Medulla oblongata (tissue), 1 donor: Measurements from ENCODE around the gene TSR1.
A peak's percentile ranks its signal among the peaks of the same experiment; 100 is the strongest.

Experiments used
- DNase-seq: peaks from one replicate; pipeline ENCODE4 v3.0.0-alpha.2; 2015; ENCODE audit errors: extremely low spot score

Gene TSR1

GRCh38 chr17:2369039-2369438 lies 32.8 kb upstream of the TSR1 start:
- no peak for DNase-seq

- DNase-seq, result no peak
These were observed 32.1 kb upstream of the TSR1 start for GRCh38 chr17:2368359-2368758.

GRCh38 chr17:2366747-2367494 lies 30.7 kb upstream of the TSR1 start:
- no peak for DNase-seq

- DNase-seq, result no peak
These were observed 28.9 kb upstream of the TSR1 start for GRCh38 chr17:2365132-2365531.

DNA sequence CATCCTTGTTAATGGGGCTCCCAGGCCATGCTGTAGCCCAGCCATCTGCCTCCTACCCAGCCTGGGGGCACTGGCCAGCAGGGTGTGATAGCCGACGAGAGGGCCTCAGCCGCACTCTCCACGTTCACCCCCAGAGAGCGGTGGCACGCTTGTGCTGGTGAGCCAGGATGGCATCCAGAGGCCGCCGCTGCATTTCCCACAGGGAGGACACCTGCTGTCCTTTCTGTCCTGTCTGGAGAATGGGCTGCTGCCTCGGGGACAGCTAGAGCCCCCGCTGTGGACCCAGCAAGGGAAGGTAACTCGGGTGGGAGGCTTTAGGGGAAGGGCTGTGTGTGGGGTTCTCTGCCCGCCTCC lies 28.5 kb upstream of the TSR1 start:
- DNase-seq, result no peak

DNA sequence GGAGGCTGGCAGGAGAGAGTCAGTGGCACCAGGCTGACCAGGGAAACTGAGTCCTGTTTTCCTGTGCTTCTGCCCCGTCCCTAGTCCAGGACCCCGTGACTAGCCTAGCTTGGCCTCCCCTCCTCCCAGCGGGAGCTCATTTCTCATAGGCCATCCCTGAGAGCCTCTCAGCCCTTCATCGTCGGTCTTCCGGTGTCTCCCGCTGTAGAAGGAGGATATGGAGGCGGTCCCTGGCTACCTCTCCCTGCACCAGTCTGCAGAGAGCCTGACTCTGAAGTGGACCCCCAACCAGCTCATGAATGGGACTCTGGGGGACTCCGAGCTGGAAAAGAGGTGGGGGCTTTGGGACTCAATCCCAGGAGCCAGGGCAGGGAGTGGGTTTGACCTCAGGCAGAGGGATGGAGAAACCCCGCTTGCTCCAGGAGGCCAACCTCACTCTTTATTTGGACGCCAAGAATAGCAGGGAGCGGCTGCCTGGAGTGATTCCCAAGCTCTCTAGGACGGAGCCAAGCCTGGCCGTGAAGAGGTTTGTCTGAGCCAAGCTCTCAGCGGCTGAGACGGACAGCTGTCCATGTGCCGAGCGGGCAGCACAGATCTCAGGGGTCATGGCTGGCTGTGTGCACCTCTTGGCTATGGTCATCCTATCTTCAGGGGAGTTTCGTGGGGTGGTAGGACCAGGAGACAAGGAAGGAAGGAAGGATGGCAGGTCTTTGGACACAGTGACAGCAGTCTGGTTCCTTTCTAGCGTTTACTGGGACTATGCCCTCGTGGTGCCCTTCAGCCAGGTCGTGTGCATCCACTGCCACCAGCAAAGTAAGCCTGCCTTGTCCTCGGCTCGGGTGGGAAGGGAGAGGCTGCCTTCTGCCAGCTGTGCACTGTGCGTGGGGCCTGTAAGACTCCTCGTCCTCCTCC lies 27.9 kb upstream of the TSR1 start:
- peak; percentile 40 for DNase-seq

- DNase-seq, result no peak
These were observed 27.1 kb upstream of the TSR1 start for GRCh38 chr17:2363318-2363717.

- DNase-seq, result no peak
These were observed 26.6 kb upstream of the TSR1 start for GRCh38 chr17:2362881-2363280.

DNA sequence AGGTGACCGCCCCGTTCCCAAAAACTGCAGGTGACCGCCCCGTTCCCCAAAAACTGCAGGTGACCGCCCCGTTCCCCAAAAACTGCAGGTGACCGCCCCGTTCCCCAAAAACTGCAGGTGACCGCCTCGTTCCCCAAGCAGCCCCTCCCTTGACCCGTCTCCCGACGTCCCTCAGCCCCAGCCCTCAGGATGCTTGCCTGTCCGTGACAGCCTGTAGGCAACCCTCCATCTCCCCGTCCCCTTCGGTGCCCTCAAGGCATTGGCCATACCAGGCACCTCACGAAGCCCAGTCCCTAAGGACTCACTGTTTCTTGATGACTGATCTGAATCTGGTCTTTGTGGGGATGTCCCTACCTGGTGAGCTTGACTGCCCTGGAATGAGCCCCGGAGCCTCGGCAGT lies 26.2 kb upstream of the TSR1 start:
- no peak for DNase-seq

GRCh38 chr17:2362016-2362415 lies 25.8 kb upstream of the TSR1 start:
- DNase-seq, result no peak

DNA sequence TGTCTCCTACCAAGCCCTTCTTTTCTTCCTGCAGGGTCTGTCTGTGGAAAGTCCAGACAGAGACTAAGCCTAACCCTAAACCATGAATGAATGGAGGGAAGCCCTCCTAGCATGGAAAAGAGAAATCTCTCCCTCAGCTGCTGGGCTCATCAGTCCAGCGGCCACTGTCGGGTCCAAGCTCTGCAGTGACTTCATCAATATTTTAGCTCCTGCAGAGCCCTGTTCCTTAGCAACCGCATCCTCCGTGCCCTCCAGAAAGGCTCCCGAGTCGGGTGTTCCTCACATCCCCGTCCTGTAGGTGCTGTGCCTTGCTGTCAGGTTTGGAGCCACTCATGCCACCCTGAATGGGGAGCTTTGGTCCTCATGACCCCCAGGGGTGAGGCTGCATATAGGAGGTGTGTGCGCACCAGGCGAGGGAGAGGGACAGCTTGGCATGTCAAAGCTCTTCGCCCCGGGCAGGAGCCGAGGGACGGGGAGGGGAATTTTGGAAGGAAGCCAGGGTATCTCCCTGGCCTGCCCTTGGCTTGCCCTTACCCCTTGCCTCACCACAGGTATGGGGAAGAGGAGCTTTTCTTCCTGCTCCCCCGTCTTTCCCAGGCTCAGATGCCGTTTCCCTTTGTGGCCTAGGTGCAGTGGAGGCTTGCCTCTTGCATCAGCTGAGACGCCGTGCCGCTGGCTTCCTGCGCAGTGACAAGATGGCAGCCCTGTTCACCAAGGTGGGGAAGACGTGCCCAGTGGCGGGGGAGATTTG lies 24.9 kb upstream of the TSR1 start:
- no peak for DNase-seq

DNA sequence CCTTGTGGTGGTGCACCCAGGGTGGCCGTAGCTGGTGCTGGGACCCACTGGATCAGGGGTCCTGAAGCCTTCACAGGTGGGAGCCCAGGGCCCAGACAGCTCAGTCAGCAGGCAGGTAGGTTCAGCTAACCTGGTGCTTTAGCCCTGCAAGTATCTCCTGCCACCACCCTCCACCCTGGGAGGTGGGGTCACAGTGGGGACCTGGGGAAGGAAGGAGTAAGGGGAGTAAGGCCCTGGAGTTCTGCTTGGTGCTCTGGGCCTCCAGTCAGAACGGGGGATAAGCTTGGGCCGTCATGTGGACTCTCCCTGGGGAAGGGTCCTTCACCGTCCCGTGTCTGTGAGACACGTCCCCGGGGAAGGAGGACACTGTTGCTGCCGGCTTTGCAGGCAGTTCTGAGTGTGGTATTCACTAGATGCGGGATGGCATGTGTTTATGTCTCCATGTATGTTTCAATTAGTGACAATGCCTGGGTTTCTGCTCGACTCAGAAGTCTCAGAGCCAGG lies 21.7 kb upstream of the TSR1 start:
- DNase-seq, result no peak

DNA sequence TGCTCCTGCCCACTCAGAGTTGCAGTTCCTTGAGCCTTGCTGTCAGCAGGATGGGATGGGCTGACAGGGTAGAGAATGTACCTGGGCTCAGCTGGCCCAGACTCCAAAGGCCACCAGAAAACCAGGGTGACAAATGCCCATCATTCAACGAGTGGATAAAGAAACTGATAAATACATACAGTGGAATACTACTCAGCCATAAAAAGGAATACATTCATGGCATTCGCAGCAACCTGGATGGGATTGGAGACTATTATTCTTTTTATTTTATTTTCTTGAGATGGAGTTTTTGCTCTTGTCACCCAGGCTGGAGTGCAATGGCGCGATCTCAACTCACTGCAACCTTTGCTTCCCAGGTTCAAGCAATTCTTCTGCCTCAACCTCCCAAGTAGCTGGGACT lies 21.0 kb upstream of the TSR1 start:
- no peak for DNase-seq

DNA sequence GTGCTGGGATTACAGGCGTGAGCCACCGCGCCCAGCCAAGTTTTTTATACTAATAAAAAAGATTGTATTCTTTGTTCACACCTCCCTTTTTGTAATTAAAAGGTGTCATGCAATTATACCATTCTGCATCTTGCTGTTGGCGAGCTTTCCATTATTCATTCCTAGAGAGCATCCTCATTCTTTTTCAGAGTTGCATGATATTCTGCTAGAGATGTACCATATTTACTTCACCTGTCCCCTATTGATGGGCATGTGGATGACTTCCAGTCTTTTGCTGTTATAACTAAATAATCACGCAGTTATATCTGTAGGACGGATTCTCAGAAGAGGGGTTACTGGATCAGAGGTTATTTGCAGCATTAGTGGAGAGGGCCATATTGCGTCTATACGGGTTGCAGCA lies 18.1 kb upstream of the TSR1 start:
- DNase-seq, result no peak

- no peak for DNase-seq
These were observed 15.0 kb upstream of the TSR1 start for GRCh38 chr17:2351269-2351668.

- DNase-seq, result peak; percentile 75
These were observed 11.8 kb upstream of the TSR1 start for GRCh38 chr17:2347805-2348685.

GRCh38 chr17:2346475-2346874 lies 10.2 kb upstream of the TSR1 start:
- no peak for DNase-seq

GRCh38 chr17:2344528-2344927 lies 8.3 kb upstream of the TSR1 start:
- no peak for DNase-seq

- no peak for DNase-seq
These were observed 7.2 kb upstream of the TSR1 start for GRCh38 chr17:2343421-2343820.

- DNase-seq, result peak; percentile 9
These were observed 2.0 kb upstream of the TSR1 start for GRCh38 chr17:2338315-2338657.

GRCh38 chr17:2337544-2338314 lies 1.5 kb upstream of the TSR1 start:
- peak; percentile 42 for DNase-seq
